Superior temporal gyrus (tissue), 1 donor: ENCODE data around the gene EIF4E.
"Not testable (repeated sequence)": the region's sequence is repeated elsewhere in the genome, so short reads cannot be mapped to it uniquely, and the experiment has no call there.

ENCODE experiments used
- DNase-seq: peaks from one replicate; pipeline ENCODE4 v3.0.0-alpha.2; 2016; ENCODE audit errors: extremely low spot score

EIF4E gene

GRCh38 chr4:98932539-98932938 lies 3.6 kb upstream of the EIF4E start:
- DNase-seq, result peak; percentile 33

- DNase-seq, result no peak
Observed at GRCh38 chr4:98930311-98930865, 1.5 kb upstream of the EIF4E start.

GRCh38 chr4:98929341-98930267 lies 671 bp upstream of the EIF4E start:
- no peak for DNase-seq

DNA sequence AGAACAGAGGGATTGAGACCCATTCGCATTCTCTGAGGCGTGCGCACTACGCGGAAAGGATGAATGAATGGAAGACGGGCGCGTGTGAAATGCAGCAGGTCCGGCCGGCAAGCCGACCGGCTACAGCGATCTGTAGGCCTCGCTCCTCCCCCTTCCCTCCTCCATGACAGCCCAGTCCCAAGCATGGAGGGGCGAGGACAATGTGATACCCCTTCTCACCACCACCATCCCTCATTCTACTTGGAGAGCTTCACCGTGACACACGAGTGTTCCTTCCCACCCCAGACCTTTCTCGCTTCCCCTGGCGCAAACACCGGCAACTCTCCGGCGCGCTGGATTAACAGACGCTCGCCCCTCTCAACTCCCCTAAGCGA lies 815 bp downstream of the EIF4E start:
- DNase-seq, result peak; percentile 74

DNA sequence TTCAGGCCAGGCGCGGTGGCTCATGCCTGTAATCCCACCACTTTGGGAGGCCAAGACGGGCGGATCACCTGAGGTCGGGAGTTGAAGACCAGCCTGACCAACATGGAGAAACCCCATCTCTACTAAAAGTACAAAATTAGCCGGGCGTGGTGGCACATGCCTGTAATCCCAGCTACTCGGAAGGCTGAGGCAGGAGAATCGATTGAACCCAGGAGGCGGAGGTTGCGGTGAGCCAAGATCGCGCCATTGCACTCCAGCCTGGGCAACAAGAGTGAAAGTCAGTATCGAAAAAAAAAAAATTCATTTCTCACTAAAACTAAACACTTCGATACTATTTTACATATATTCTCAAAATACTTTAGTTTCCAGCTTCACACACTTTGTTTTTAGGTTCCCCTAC lies 2.7 kb downstream of the EIF4E start:
- not testable (repeated sequence) for DNase-seq

GRCh38 chr4:98921292-98921691 lies 7.6 kb downstream of the EIF4E start:
- no peak for DNase-seq

GRCh38 chr4:98919996-98920395 lies 8.9 kb downstream of the EIF4E start:
- no peak for DNase-seq

DNA sequence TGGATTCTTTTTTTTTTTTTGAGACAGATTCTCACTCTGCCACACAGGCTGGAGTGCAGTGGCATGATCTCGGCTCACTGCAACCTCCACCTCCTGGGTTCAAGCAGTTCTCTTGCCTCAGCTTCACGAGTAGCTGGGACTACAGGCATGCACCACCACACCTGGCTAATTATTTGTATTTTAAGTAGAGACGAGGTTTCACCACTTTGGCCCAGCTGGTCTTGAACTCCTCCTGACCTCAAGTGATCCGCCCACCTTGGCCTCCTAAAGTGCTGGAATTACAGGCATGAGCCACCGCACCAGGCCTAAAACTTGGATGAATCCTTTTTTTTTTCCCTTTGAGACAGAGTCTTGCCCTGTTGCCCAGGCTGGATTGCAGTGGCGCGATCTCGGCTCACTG lies 18.2 kb downstream of the EIF4E start:
- DNase-seq, result not testable (repeated sequence)

GRCh38 chr4:98909646-98910401 lies 19.1 kb downstream of the EIF4E start:
- DNase-seq, result no peak

DNA sequence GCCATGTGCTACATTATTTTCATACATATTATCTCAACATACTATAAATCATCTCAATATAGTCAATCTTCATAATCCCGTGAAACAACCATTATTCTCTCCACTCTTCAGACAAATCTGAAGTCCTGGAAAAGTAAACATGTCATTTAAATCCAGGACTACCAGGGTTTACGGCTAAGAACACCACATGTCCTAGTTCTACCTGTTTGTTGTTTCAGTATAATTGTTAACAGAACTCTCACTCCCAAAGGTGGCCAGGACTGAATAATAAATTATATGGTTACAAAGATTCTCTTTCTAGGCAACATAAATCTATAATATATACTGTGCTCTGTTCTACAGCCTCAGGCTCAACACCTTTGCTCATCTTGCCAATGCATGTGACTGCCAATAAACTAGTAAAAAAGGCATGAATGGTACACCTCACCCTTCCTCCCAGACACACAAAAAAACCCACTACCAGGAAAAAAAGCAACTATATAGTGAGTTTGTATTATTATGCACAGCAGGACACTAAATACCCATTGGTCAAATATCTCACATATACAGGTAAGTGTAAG lies 20.1 kb downstream of the EIF4E start:
- no peak for DNase-seq

DNA sequence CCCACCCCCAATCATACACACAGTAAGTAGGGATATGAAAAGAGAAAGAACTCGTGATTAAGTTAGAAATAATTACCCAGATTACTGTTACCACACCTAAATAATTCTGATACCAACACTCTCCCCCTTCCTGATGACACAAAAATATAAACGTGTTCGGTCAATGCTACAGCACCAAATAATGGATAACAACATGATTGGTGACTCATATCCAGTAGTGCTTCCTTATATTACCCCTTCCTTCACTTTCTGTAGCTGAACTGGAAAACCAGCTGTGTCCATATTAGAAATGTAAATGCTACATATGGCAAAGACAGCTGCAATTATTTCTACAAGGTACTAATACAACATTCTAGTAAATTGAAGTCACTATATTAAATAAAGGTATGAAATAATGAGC lies 20.8 kb downstream of the EIF4E start:
- DNase-seq, result no peak

GRCh38 chr4:98905839-98906238 lies 23.1 kb downstream of the EIF4E start:
- no peak for DNase-seq

- no peak for DNase-seq
Observed at GRCh38 chr4:98905297-98905696, 23.6 kb downstream of the EIF4E start.

DNA sequence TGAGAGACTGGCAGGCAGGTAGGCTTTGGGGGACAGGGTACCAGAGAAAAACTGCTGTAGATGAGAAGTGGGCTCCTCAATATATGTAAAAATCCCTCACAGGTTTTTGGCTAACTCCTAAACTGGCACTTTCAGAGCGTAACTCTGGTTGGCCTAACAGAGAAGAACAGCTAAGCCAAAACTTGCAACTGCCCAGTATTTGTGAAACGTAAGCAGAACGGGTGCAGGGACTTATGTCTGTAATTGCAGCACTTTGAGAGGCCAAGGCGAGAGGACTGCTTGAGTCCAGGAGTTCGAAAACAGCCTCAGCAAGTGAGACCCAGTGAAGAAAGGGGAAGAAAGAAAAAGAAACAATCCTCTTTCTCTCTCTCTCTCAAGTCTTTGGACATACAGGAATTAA lies 25.0 kb downstream of the EIF4E start:
- no peak for DNase-seq

DNA sequence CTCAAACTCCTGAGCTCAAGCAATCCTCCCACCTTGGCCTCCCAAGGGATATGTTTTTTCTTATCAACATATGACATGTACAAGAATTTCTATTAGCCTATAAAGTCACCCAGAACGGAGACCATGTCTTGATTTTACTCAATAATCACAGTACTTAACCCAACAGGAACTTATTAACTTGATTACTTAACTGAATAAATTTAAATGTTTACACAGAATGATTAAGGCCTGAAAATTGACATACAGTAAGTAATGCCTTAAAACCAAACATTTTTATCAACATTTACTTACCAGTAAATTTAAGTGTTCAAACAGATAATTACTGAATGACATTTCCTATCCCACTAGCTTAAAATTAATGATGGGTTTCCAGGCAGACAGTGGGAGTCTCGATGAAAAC lies 25.4 kb downstream of the EIF4E start:
- no peak for DNase-seq

DNA sequence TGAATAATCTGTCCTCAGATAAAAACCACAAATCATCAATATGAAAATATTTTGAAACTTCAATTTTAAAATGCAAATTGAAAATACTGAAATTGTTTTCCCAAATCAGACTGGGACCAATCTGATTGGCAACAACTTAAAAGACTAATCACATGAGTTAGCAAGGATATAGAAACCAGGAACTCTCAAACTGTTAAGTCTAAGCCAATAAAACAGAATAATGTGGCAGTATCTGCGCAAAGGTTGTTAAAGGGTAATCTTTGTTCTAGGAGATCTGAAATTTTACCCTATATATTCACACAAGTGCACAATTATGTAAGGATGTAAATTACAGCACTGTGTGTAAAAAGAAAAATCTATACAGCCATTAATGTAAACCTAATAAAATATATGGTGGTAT lies 29.7 kb downstream of the EIF4E start:
- no peak for DNase-seq

- DNase-seq, result no peak
Observed at GRCh38 chr4:98891478-98892337, 37.2 kb downstream of the EIF4E start.

DNA sequence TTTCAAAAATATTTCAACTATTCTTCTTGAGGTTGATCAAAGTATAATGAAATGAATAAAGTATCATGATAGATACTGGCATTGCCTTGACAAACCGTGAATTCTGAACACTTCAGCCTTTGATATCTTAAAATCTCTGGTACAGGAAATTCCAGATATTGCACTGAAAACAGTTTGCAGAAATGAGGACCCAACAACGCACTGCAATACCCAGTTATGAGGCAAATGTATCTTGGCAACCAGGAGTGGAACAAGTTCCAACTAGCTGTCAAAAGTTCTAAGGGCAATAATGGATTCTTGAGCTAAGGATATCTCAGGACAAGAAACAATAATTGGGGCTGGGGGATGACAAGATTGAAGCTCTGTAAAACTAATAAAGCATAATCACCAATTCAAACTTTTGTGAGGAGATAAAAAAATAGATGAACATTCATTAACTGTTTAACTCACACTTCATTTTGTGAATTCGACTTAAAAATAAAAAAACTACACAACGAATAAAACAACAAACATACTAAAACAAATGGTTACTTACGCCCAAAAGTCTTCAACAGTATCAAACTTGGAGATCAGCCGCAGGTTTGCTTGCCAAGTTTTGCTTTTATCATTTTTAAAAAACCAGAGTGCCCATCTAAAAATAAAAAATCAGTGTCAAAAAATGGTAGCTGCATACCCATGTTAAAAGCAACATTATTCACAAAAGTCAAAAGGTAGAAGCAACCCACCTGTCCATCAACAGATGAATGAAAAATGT lies 38.1 kb downstream of the EIF4E start:
- no peak for DNase-seq

DNA sequence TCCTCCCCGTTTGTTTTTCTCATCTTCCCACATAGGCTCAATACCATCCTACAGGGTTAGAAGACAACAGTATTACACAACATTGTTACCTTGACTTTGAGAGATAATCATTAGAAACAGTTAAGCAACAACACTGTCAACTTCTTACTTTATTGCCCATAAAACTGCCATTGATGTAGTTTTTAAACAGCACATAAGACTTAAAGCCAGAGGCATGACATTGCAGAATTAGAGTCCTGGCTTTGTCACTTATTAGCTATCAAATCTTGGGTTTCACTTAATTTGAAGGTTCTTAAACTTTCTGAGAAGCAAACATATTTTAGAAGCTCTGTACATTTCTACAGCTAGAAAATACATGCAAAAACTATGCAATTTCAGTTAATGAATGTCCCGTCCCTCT lies 41.8 kb downstream of the EIF4E start:
- DNase-seq, result no peak

GRCh38 chr4:98886382-98886781 lies 42.6 kb downstream of the EIF4E start:
- DNase-seq, result not testable (repeated sequence)

GRCh38 chr4:98880884-98881283 lies 48.0 kb downstream of the EIF4E start:
- DNase-seq, result not testable (repeated sequence)
